Measurements from ENCODE around the gene DDX49.
A peak's percentile ranks its signal among the peaks of the same experiment; 100 is the strongest.

DDX49 gene

DNA sequence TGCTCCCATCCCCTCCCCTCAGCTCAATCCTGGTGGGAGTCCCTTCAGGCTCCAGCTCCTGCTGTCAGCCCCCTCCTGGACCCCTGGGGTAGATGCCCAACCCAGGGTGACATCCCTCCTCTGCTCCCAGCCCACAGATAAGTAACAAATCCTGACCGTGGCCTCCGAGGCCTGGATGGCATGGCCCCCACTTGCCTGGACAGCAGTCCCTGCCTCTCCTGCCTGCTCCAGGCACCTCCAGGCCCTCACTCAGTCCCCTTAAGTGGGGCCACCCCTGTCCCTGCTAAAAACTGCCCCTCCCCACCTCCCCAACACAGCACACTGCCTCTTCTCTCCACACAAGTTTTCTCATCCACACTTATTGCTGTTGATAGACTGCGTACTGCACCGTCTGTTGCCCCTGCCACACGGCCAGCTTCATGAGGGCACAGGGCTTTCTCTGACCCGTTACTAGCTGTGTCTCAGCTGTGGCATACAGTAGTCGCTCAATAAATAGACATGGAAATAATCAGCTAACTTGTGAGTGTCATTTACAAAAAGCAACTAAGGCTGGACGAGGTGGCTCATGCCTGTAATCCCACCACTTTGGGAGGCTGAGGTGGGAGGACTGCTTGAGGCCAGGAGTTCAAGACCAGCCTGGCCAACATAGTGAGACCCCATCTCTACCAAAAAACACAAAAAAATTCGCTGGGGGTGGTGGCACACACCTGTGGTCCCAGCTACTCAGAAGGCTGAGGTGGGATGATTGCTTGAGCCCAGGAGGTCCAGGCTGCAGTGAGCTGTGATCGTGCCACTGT is 29.4 kb upstream of the DDX49 start:
- no peak overlapping the region for H3K4me3 ChIP-seq (ENCODE audit: low read depth, low read length)
- TF ChIP-seq, protein P1, sequence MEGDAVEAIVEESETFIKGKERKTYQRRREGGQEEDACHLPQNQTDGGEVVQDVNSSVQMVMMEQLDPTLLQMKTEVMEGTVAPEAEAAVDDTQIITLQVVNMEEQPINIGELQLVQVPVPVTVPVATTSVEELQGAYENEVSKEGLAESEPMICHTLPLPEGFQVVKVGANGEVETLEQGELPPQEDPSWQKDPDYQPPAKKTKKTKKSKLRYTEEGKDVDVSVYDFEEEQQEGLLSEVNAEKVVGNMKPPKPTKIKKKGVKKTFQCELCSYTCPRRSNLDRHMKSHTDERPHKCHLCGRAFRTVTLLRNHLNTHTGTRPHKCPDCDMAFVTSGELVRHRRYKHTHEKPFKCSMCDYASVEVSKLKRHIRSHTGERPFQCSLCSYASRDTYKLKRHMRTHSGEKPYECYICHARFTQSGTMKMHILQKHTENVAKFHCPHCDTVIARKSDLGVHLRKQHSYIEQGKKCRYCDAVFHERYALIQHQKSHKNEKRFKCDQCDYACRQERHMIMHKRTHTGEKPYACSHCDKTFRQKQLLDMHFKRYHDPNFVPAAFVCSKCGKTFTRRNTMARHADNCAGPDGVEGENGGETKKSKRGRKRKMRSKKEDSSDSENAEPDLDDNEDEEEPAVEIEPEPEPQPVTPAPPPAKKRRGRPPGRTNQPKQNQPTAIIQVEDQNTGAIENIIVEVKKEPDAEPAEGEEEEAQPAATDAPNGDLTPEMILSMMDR (IDR thresholded peaks at IDR 0.05; ENCODE audit: borderline replicate concordance, insufficient read depth, low read depth, low read length), result no peak

DNA sequence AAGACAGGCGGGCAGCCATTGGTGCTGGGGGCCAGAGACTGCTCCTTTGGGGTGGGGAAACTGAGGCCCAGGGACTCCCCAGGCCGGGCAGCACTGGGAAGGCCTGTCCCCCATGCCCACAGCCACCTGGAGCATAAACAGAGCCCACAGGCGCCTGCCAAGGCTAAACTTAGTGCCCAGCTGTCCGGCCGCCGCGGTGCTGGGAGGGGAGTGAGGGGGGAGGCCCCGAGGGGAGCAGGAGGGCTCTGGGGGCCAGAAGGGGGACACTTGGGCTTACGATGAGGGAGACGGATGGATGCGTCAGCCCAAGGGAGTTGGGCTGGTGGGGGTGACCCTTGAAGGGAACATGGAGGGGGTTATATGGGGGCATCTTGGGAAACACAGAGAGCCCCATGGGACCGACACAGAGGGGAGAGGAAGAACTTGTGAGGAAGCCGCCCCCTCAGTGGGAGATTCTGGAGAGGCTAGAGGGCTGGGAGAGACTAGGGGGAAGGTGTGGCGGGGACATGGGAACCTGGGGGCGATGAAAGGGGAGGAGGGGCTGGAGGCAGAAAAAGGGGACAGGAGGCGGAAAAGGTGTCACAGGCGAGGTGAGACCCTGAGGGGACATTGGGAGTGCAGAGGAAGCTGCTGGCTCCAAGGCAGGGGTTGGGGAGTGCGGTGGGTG is 25.8 kb upstream of the DDX49 start:
- no peak overlapping the region for H3K4me3 ChIP-seq (ENCODE audit: low read depth, low read length)
- TF ChIP-seq, protein P1 (IDR thresholded peaks at IDR 0.05; ENCODE audit: borderline replicate concordance, insufficient read depth, low read depth, low read length), result no peak

- H3K4me3 ChIP-seq (ENCODE audit: low read depth, low read length), result no peak overlapping the region
- TF ChIP-seq, protein P1 (IDR thresholded peaks at IDR 0.05; ENCODE audit: borderline replicate concordance, insufficient read depth, low read depth, low read length), result no peak
Observed at GRCh38 chr19:18894254-18895037, 25.1 kb upstream of the DDX49 start.

DNA sequence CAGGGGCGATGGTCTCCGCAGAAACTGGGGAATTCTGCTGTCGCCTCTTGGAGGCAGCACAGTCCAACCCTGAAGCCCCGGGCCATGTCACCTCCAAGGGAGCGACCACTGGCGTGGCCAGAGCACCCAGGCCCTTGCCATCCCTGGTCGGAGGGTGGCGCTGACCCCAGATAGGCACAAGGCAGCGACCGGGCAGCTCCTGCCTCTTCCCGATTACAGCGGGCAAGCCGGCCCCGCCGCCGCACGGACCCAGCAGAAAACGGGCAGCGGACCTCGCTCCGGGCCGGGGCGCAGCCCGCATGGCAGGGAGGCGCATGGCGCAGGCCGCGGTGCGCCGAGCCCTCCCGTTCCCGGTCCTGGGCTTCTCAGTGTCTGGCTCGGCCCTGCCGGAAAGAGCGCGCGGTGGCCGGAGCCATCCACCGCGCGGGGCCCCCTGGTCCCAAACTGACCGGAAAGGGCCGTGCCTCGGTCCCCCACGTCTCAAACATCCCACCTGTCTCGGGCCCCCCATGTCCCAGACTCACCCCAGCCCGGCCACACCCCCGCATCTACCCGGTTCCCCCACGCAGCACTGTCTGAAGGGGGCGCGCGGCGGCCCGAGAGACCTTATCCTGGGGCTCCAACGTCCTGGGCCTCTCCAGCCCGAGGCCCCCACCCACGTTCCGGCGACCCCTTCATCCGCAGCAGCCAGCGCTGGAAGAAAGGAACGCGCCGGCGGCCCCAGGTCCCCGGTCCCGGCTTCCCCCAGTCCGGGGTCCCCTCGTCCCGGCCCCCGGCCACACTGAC is 24.3 kb upstream of the DDX49 start:
- TF ChIP-seq, protein P1 (IDR thresholded peaks at IDR 0.05; ENCODE audit: borderline replicate concordance, insufficient read depth, low read depth, low read length), result peak; percentile 18; the same call in 1 of the 2 replicates
- H3K4me3 ChIP-seq (ENCODE audit: low read depth, low read length), result no peak overlapping the region

DNA sequence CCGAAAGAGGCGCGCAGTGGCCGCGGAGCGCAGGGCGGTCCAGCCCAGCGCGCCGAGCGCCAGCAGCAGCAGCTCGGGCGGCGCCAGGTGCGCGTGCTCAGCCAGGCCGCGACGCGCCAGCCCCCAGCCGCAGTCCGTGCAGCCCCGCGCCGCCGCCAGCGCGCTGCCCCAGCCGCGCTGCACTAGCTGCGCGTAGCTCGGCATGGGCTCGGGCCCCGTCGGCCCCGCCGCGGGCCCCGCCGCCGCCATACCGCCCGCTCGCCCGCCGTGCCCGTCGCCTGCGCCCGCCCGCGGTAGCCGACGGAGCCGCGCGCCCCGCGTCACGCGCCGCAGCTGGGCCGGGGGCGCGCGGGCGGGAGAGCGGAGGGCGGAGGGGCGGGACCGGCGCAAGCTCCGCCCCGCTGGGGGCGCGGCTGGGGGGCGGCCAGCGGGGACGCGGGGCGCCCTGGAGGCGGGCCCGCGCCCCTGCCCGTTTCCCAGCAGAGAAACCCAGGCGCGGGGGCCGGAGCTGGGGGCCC is 23.6 kb upstream of the DDX49 start, which contains the start of gene CERS1:
Gene CERS1, minus strand, starts transcription at position 335 of the 518 bp plus-strand sequence. Its CDS starts 86 bp downstream, at position 249.
- TF ChIP-seq, protein P1 (IDR thresholded peaks at IDR 0.05; ENCODE audit: borderline replicate concordance, insufficient read depth, low read depth, low read length), result no peak
- H3K4me3 ChIP-seq (ENCODE audit: low read depth, low read length), result no peak within 1 kb of the TSS

DNA sequence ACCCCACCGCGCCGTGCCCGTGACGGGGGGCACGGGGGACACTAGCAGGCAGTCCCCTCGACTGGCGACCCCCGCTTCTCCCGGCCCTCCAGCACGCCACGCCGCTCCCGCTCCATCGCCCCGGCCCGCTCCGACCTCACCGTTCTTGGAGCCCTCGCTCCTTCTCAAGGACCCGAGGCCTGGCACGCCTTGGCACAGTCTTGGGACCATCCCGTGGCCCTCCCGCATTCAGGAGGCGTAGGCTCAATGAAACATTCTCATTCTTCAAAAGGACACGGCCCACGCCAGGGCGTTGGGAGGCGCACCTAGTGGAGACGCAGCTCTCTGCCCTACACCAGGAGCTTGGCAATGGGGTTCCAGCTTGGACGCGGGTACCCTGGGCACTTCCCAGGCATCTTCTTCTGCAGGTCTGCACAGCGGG is 23.1 kb upstream of the DDX49 start:
- TF ChIP-seq, protein P1 (IDR thresholded peaks at IDR 0.05; ENCODE audit: borderline replicate concordance, insufficient read depth, low read depth, low read length), result no peak
- H3K4me3 ChIP-seq (ENCODE audit: low read depth, low read length), result no peak overlapping the region
